HEK293 (cell line): ENCODE results near the gene MAP2.

Source experiments
- CTCF ChIP-seq: fragments of 450-650 bp; formaldehyde crosslinking; IDR thresholded peaks from 2 replicates; pipeline ENCODE4 v1.5.1; 2016; ENCODE audit warnings: missing biosample characterization, missing genetic modification characterization
- PRDM4 ChIP-seq: fragments of 450-650 bp; formaldehyde crosslinking; IDR thresholded peaks from 2 replicates; pipeline ENCODE4 v1.5.1; 2017; ENCODE audit warnings: missing biosample characterization, missing genetic modification characterization
- RBAK ChIP-seq: fragments of 450-650 bp; formaldehyde crosslinking; IDR thresholded peaks from 2 replicates; pipeline ENCODE4 v1.5.1; 2016; ENCODE audit warnings: missing biosample characterization, missing genetic modification characterization
- ZNF121 ChIP-seq: fragments of 450-650 bp; formaldehyde crosslinking; IDR thresholded peaks from 2 replicates; pipeline ENCODE4 v1.5.1; 2016; ENCODE audit warnings: missing biosample characterization, missing genetic modification characterization
- ZNF138 ChIP-seq: fragments of 450-650 bp; formaldehyde crosslinking; IDR thresholded peaks from 2 replicates; pipeline ENCODE4 v1.5.1; 2016; ENCODE audit warnings: missing biosample characterization, missing genetic modification characterization, borderline replicate concordance
- ZNF362 ChIP-seq: fragments of 450-650 bp; formaldehyde crosslinking; IDR thresholded peaks from 2 replicates; pipeline ENCODE4 v1.5.1; 2016; ENCODE audit warnings: missing biosample characterization, missing genetic modification characterization
- ZNF639 ChIP-seq: fragments of 450-650 bp; formaldehyde crosslinking; IDR thresholded peaks from 2 replicates; pipeline ENCODE4 v1.5.1; 2016; ENCODE audit warnings: missing biosample characterization, missing genetic modification characterization

- TF ChIP-seq ZNF121 (tag by site-specific recombination) (no peak), PRDM4 (tag by site-specific recombination) (peak; percentile 84), CTCF (tag by site-specific recombination) (no peak), ZNF639 (tag by site-specific recombination) (no peak), ZNF138 (tag by site-specific recombination) (no peak), ZNF362 (tag by site-specific recombination) (peak; percentile 72; the same call in 1 of the 2 replicates), RBAK (tag by site-specific recombination) (no peak)
Measured at GRCh38 chr2:209473930-209474419, 50.1 kb downstream of the MAP2 start.
